ENCODE results near the gene RASGEF1B. TPM values are rescaled to one million over a fixed set of nuclear protein-coding genes. Genes with fewer than 3 reads are reported as not detected.

RASGEF1B gene
- total and polyA plus RNA-seq, 2 donors (not counting 3 experiments of a cell fraction or from before 2014, with no cell fraction given), result not detected

DNA sequence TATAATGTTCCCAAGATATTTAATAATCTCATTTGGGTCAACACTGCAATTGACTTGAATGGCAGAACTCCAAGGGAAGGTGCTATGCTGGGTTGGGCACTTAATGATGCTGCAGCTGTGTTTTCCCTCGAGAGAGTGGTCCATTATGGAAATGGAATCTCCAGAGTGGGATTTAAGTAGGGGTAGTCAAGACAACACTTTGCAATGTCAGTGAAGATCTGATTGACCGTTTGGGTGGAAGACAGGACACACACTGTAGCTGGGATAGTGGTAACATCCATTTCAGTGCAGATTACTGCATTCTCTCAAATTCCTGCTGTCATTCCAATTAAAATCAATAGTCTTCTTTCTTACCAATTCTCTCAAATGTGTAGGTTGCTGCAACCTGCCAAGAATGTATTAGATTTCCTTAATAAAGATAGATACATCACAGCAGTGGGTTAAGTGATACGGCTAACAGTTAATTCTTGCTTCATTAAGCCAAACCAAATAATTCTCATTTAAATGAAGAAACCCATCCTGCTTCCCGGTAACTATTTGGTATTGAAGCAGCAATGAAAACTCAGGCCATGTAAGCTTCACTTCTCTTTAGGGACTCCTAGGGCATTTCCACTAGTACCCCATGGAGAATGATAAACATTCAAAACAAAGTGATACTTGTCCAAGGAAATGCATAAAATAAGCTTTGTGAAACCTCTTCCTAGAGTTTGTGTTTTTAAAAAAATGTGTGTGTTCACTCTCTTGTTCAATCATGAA, 40.5 kb upstream of the RASGEF1B start:
- ChIA-PET CTCF (interaction anchor here (1.7 kb wide), 1 partner anchor 45 kb away, joined by 3 read pairs; no protein-coding TSS in a partner anchor), POLR2A (no interaction called here)
- Histone ChIP-seq H3K79me2 (ENCODE audit: control insufficient read depth, insufficient read depth, low read length) (no peaks in the 10 kb centered on the region), H3K4me1 (ENCODE audit: control insufficient read depth, extremely low read depth, insufficient read depth, low read length) (no peaks in the 10 kb centered on the region), H3K27me3 (ENCODE audit: control insufficient read depth in 2 of 2, insufficient read depth in 2 of 2, low read length in 2 of 2) (peaks cover 0 to 3% of the 10 kb centered on the region in 2 experiments), H3K9me1 (replicated peaks; ENCODE audit: control insufficient read depth, extremely low read depth, insufficient read depth, low read length) (no peaks in the 10 kb centered on the region), H3K27ac (ENCODE audit: insufficient read depth, low read depth, low read length) (no peak overlapping the region), H3K36me3 (ENCODE audit: control insufficient read depth in 2 of 2, extremely low read depth in 1 of 2, insufficient read depth in 2 of 2, low read length in 2 of 2) (no peaks in the 10 kb centered on the region), H3K4me2 (ENCODE audit: insufficient read depth, low read length) (no peak overlapping the region), H3K4me3 (replicated peaks in 1 of 3; ENCODE audit: insufficient read depth in 1 of 3, low read depth in 1 of 3, low read length in 3 of 3) (no peak overlapping the region), H3K9ac (replicated peaks; ENCODE audit: extremely low read depth, insufficient read depth, low read length) (no peak overlapping the region), H4K20me1 (replicated peaks; ENCODE audit: control insufficient read depth, extremely low read depth, insufficient read depth, low read length) (no peaks in the 10 kb centered on the region), H3K9me3 (replicated peaks; ENCODE audit: control insufficient read depth, insufficient read depth, low read length) (no peaks in the 10 kb centered on the region), H2AFZ (ENCODE audit: low read depth, low read length) (no peak overlapping the region)
- intact Hi-C loops (cut with micrococcal nuclease), result no loop called here
- DNase-seq (ENCODE audit: low read depth, low spot score) (no peak), FAIRE-seq (no peak)
- dilution Hi-C loops (cut with MboI; ENCODE audit: extremely low pct_ligation_motif_present, low sequenced_read_pairs), result no loop called here
- TF ChIP-seq EZH2 (IDR thresholded peaks at IDR 0.05; ENCODE audit: borderline replicate concordance, low read depth, low read length, severe bottlenecking) (no peak), MYC (IDR thresholded peaks at IDR 0.05; ENCODE audit: low read depth, low read length) (no peak), GATA2 (IDR thresholded peaks at IDR 0.05; ENCODE audit: insufficient read depth, insufficient read length, low read depth, low read length) (no peak), POLR2A (IDR thresholded peaks at IDR 0.05; ENCODE audit: low read depth, low read length) (no peak), JUN (IDR thresholded peaks at IDR 0.05; ENCODE audit: borderline replicate concordance, insufficient read depth, insufficient read length, low read depth) (no peak), POLR2AphosphoS5 (IDR thresholded peaks at IDR 0.05; ENCODE audit: insufficient read depth, low read depth, low read length) (no peak), FOS (IDR thresholded peaks at IDR 0.05; ENCODE audit: borderline replicate concordance, insufficient read depth, low read length) (no peak), MAX (IDR thresholded peaks at IDR 0.05; ENCODE audit: insufficient read depth, insufficient read length) (no peak)
- TF ChIP-seq, protein P1, sequence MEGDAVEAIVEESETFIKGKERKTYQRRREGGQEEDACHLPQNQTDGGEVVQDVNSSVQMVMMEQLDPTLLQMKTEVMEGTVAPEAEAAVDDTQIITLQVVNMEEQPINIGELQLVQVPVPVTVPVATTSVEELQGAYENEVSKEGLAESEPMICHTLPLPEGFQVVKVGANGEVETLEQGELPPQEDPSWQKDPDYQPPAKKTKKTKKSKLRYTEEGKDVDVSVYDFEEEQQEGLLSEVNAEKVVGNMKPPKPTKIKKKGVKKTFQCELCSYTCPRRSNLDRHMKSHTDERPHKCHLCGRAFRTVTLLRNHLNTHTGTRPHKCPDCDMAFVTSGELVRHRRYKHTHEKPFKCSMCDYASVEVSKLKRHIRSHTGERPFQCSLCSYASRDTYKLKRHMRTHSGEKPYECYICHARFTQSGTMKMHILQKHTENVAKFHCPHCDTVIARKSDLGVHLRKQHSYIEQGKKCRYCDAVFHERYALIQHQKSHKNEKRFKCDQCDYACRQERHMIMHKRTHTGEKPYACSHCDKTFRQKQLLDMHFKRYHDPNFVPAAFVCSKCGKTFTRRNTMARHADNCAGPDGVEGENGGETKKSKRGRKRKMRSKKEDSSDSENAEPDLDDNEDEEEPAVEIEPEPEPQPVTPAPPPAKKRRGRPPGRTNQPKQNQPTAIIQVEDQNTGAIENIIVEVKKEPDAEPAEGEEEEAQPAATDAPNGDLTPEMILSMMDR (IDR thresholded peaks at IDR 0.05; ENCODE audit: extremely low read depth in 1 of 2, insufficient read depth in 1 of 2, low read depth in 1 of 2, low read length in 2 of 2), result no peak
- no TSS peak for BruUV-seq (replicated peaks)

Measured in endothelial cell of umbilical vein (primary cell).